Measurements from ENCODE around the gene SCMH1.

DNA sequence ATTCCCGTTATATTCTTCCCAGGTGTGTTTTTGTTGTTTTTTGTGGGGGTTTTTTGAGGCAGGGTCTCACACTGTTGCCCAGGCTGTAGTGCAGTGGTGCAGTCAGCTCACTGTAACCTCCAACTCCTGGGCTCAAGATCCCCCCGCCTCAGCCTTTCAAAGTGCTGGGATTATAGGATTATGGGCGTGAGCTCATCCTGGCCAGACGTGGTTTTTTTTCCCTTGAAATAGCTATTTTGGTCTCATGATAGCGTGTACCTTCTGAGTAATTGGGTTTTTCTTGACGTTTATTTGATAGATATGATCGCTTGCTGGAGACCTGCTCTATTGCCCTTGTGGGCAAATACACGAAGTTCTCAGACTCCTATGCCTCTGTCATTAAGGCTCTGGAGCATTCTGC is 245.0 kb downstream of the SCMH1 start:
- TF ChIP-seq, protein P1, sequence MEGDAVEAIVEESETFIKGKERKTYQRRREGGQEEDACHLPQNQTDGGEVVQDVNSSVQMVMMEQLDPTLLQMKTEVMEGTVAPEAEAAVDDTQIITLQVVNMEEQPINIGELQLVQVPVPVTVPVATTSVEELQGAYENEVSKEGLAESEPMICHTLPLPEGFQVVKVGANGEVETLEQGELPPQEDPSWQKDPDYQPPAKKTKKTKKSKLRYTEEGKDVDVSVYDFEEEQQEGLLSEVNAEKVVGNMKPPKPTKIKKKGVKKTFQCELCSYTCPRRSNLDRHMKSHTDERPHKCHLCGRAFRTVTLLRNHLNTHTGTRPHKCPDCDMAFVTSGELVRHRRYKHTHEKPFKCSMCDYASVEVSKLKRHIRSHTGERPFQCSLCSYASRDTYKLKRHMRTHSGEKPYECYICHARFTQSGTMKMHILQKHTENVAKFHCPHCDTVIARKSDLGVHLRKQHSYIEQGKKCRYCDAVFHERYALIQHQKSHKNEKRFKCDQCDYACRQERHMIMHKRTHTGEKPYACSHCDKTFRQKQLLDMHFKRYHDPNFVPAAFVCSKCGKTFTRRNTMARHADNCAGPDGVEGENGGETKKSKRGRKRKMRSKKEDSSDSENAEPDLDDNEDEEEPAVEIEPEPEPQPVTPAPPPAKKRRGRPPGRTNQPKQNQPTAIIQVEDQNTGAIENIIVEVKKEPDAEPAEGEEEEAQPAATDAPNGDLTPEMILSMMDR (IDR thresholded peaks at IDR 0.05; ENCODE audit: poor library complexity), result no peak
- TF ChIP-seq EZH2 (IDR thresholded peaks at IDR 0.05; ENCODE audit: borderline replicate concordance), result no peak

Measured in hepatocyte (in vitro differentiated cells).